ENCODE results near the gene KRTAP5-3.
"Not testable (repeated sequence)": the region's sequence is repeated elsewhere in the genome, so short reads cannot be mapped to it uniquely, and the experiment has no call there.

KRTAP5-3 gene

GRCh38 chr11:1608363-1608762 lies at the start of gene KRTAP5-3:
Gene KRTAP5-3, minus strand, starts transcription at chr11:1608463. Its CDS starts 78 bp downstream, at chr11:1608385.
- no peak for DNase-seq (ENCODE audit: low read depth in 2 of 2)

- no peak for DNase-seq (ENCODE audit: low read depth in 2 of 2)
Measured at GRCh38 chr11:1656670-1657069, 48.4 kb upstream of the KRTAP5-3 start.

GRCh38 chr11:1656061-1656441 lies 47.8 kb upstream of the KRTAP5-3 start:
- no peak for DNase-seq (ENCODE audit: low read depth in 2 of 2)

- no peak for DNase-seq (ENCODE audit: low read depth in 2 of 2)
Measured at GRCh38 chr11:1655168-1656060, 47.2 kb upstream of the KRTAP5-3 start.

GRCh38 chr11:1654388-1655167 lies 46.3 kb upstream of the KRTAP5-3 start:
- no peak for DNase-seq (ENCODE audit: low read depth in 2 of 2)

GRCh38 chr11:1653541-1654387 lies 45.5 kb upstream of the KRTAP5-3 start:
- DNase-seq (ENCODE audit: low read depth in 2 of 2): no peak

- DNase-seq (ENCODE audit: low read depth in 2 of 2): peak; percentile 44 to 65
Measured at GRCh38 chr11:1652771-1653540, 44.7 kb upstream of the KRTAP5-3 start.

- DNase-seq (ENCODE audit: low read depth in 2 of 2): no peak
Measured at GRCh38 chr11:1652442-1652770, 44.1 kb upstream of the KRTAP5-3 start.

GRCh38 chr11:1652026-1652425 lies 43.8 kb upstream of the KRTAP5-3 start:
- no peak for DNase-seq (ENCODE audit: low read depth in 2 of 2)

GRCh38 chr11:1651411-1651980 lies 43.2 kb upstream of the KRTAP5-3 start:
- no peak for DNase-seq (ENCODE audit: low read depth in 2 of 2)

GRCh38 chr11:1650918-1651262 lies 42.6 kb upstream of the KRTAP5-3 start:
- no peak for DNase-seq (ENCODE audit: low read depth in 2 of 2)

- DNase-seq (ENCODE audit: low read depth in 2 of 2): no peak
Measured at GRCh38 chr11:1650034-1650917, 42.0 kb upstream of the KRTAP5-3 start.

GRCh38 chr11:1648653-1649420 lies 40.6 kb upstream of the KRTAP5-3 start:
- DNase-seq (ENCODE audit: low read depth in 2 of 2): no peak

- no peak for DNase-seq (ENCODE audit: low read depth in 2 of 2)
Measured at GRCh38 chr11:1647901-1648652, 39.8 kb upstream of the KRTAP5-3 start.

- DNase-seq (ENCODE audit: low read depth in 2 of 2): not testable (repeated sequence)
Measured at GRCh38 chr11:1646540-1646939, 38.3 kb upstream of the KRTAP5-3 start.

GRCh38 chr11:1645357-1645821 lies 37.1 kb upstream of the KRTAP5-3 start:
- DNase-seq (ENCODE audit: low read depth in 2 of 2): no peak

GRCh38 chr11:1644601-1645356 lies 36.5 kb upstream of the KRTAP5-3 start:
- DNase-seq (ENCODE audit: low read depth in 2 of 2): no peak
